ENCODE data around the gene GYPC. TPM values are rescaled to one million over a fixed set of nuclear protein-coding genes. Genes with fewer than 3 reads are reported as not detected.

Gene GYPC
- total RNA-seq, result 100 to 1,000 TPM in 3 of 4 donors, 10 to 100 TPM in 1; 91.5 to 146 (median 126) TPM

GRCh38 chr2:126655500-126656430 is at the start of gene GYPC:
Gene GYPC, plus strand, starts transcription at chr2:126656158. Its CDS starts 106 bp downstream, at chr2:126656264.
- TF ChIP-seq CTCF (IDR thresholded peaks at IDR 0.05; ENCODE audit: low read depth), result no peak

GRCh38 chr2:126614524-126615227 is 41.3 kb upstream of the GYPC start:
- TF ChIP-seq CTCF (IDR thresholded peaks at IDR 0.05; ENCODE audit: low read depth), result no peak

GRCh38 chr2:126616606-126617069 is 39.3 kb upstream of the GYPC start:
- TF ChIP-seq CTCF (IDR thresholded peaks at IDR 0.05; ENCODE audit: low read depth), result no peak

GRCh38 chr2:126620302-126620701 is 35.7 kb upstream of the GYPC start:
- no peak for TF ChIP-seq CTCF (IDR thresholded peaks at IDR 0.05; ENCODE audit: low read depth)

- no peak for TF ChIP-seq CTCF (IDR thresholded peaks at IDR 0.05; ENCODE audit: low read depth)
Measured at GRCh38 chr2:126623000-126623399, 33.0 kb upstream of the GYPC start.

- no peak for TF ChIP-seq CTCF (IDR thresholded peaks at IDR 0.05; ENCODE audit: low read depth)
Measured at GRCh38 chr2:126627643-126628042, 28.3 kb upstream of the GYPC start.

- no peak for TF ChIP-seq CTCF (IDR thresholded peaks at IDR 0.05; ENCODE audit: low read depth)
Measured at GRCh38 chr2:126634273-126634861, 21.6 kb upstream of the GYPC start.
